Natural killer cell (primary cell): ENCODE data around the gene CA4. TPM values are rescaled to one million over a fixed set of nuclear protein-coding genes. Genes with fewer than 3 reads are reported as not detected.

Source experiments
- ATAC-seq, 3 donors: fragments of 150-1000 bp in 2 of 3; fragments of 200-7000 bp in 1 of 3; cut with Tn5 transposase; 1 replicate in 1 of 3; 2 replicates in 2 of 3; pipeline ENCODE4 v1.10.0; 2021; ENCODE audit warnings: mild to moderate bottlenecking in 2 of 3, moderate library complexity in 2 of 3
- DNase-seq, 2 donors: peaks; one replicate each; pipeline versions ENCODE4 v3.0.0 to v3.0.0-alpha.2; 2013 to 2021; ENCODE audit warnings: mixed read lengths in 1 of 2
- H3K27ac ChIP-seq: one replicate; pipeline ENCODE4 v1.5.1; 2013; ENCODE audit warnings: mild to moderate bottlenecking, low read length
- H3K27me3 ChIP-seq: one replicate; pipeline ENCODE4 v1.6.1; 2013; ENCODE audit warnings: low read length; ENCODE audit not compliant: control insufficient read depth, insufficient read depth
- H3K36me3 ChIP-seq: one replicate; pipeline ENCODE4 v1.6.1; 2013; ENCODE audit warnings: low read length; ENCODE audit not compliant: control insufficient read depth, insufficient read depth
- H3K4me1 ChIP-seq: one replicate; pipeline ENCODE4 v1.6.1; 2013; ENCODE audit warnings: low read length; ENCODE audit not compliant: control insufficient read depth, insufficient read depth
- H3K4me3 ChIP-seq: one replicate; pipeline ENCODE4 v1.5.1; 2013; ENCODE audit warnings: low read length
- H3K9me3 ChIP-seq: one replicate; pipeline ENCODE4 v1.6.1; 2013; ENCODE audit warnings: low read length; ENCODE audit not compliant: control insufficient read depth, insufficient read depth
- H3K27ac Mint-ChIP-seq, 2 donors: one replicate each; pipeline ENCODE4 v1.8.0; 2022; ENCODE audit warnings: mild to moderate bottlenecking in 2 of 2, mixed read lengths in 2 of 2, moderate library complexity in 1 of 2
- H3K27me3 Mint-ChIP-seq, 2 donors: one replicate each; pipeline ENCODE4 v1.8.0; 2022; ENCODE audit warnings: low read depth in 2 of 2, mixed read lengths in 2 of 2
- H3K36me3 Mint-ChIP-seq: one replicate; pipeline ENCODE4 v1.8.0; 2022; ENCODE audit warnings: mixed read lengths
- H3K4me1 Mint-ChIP-seq, 2 donors: one replicate each; pipeline ENCODE4 v1.8.0; 2022; ENCODE audit warnings: mixed read lengths in 2 of 2
- H3K4me3 Mint-ChIP-seq: one replicate; pipeline ENCODE4 v1.8.0; 2022; ENCODE audit warnings: mild to moderate bottlenecking, moderate library complexity, mixed read lengths
- H3K9me3 Mint-ChIP-seq, 2 donors: one replicate each; pipeline ENCODE4 v1.8.0; 2022; ENCODE audit warnings: mixed read lengths in 2 of 2
- CTCF ChIP-seq: fragments of 200-600 bp; IDR thresholded peaks from one replicate; pipeline ENCODE4 v1.8.0; 2022; ENCODE audit warnings: antibody characterized with exemption
- WGBS: methylation state at CpG from one replicate; pipeline ENCODE4 v1.1.7; 2013; ENCODE audit warnings: missing lambda C conversion rate; ENCODE audit not compliant: insufficient coverage; 5-methylcytosine and 5-hydroxymethylcytosine counted together
- intact Hi-C: fragments of 100-400 bp; cut with micrococcal nuclease; formaldehyde crosslinking; loops from one replicate; pipeline ENCODE4 v1.14.2; 2022
- total RNA-seq, 4 donors: library from RNA; stranded (reverse); fragments of 120-200 nt in 1 of 4; gene quantifications; one replicate each; pipeline versions ENCODE4 v1.2.3 to v1.2.4, GENCODE V29; 2013 to 2022

The CA4 gene
- total RNA-seq, 3 donors from 2014 or later (not counting 1 experiment from before 2014, with no cell fraction given) = 1.3 TPM; not detected in 2

- Mint-ChIP-seq H3K36me3 (no peaks in the 10 kb centered on the region), H3K9me3 (no peaks in the 10 kb centered on the region), H3K4me1 (peaks cover 10 to 12% of the 10 kb centered on the region in 2 donors), H3K27me3 (peaks cover 63 to 77% of the 10 kb centered on the region in 2 donors), H3K4me3 (no peak overlapping the region), H3K27ac (no peak overlapping the region)
- H3K27ac ChIP-seq = no peak overlapping the region
- peak; percentile 54 for TF ChIP-seq CTCF
- ATAC-seq = peak; percentile 74 to 81 (median 76)
- H3K4me1 ChIP-seq = peaks cover 16% of the 10 kb centered on the region
- no peak overlapping the region for H3K4me3 ChIP-seq
- no peaks in the 10 kb centered on the region for H3K36me3 ChIP-seq
- H3K27me3 ChIP-seq = peaks cover 52% of the 10 kb centered on the region
- DNase-seq = peak; percentile 49 to 81
- H3K9me3 ChIP-seq = no peaks in the 10 kb centered on the region
- 9% methylated on average over 9 of the region's 10 CpGs for whole genome bisulfite sequencing
- intact Hi-C loops = loop anchor here (1.0 kb wide), 1 partner anchor 293 kb away; no protein-coding TSS in a partner anchor
Measured at GRCh38 chr17:60142872-60143499, 6.8 kb upstream of the CA4 start.

DNA sequence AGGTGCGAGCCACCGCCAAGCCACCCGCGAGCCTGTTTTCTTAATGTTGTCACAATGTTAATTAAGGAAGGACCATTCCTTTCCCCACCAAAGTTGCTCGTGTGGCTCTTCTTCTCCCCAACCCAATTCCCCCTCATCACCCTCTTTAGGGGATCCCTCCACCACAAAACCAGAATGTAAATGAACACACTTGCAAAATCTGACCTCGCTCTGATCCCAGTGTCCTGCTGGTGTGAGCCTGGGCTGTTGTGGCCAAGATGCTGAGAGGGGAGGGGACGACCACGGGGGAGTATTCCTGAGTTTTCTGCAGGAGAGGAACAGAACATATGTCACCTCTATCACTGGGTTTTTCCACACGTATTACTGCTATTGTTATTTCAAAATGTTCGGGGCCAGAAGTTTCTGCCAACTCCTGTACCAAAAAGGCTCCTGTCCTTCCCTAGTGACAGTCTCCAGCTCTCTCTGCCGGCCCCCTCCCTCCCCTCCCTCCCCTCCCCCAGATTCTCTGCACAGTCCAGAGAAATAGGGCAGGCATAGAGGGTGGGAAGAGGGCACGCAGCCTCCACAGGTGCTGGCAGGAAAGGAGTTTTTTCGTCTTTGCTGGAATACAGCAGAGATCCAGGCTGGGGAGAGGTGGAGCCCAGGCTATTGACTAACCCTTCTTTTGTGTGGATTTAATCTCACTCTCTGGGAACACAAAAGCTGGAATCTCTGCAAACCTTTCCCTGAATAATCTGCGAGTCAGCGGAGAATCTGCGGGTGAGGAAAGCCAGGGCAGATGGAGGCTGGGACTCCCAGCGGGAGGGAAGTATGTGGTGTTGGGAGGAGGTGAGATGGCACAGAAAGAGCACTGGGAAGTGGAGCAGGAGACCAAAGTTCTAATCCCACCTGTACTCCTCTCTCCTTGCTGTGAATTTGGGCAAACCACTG lies 4.5 kb upstream of the CA4 start:
- Histone ChIP-seq H3K36me3 (no peaks in the 10 kb centered on the region), H3K27ac (no peak overlapping the region)
- H3K9me3 Mint-ChIP-seq = no peaks in the 10 kb centered on the region

GRCh38 chr17:60146206-60146605 lies 3.6 kb upstream of the CA4 start:
- no peak overlapping the region for H3K27ac ChIP-seq
- H3K4me3 Mint-ChIP-seq = no peak overlapping the region

More for the DNA sequence above, 4.5 kb upstream of the CA4 start:
- Histone ChIP-seq H3K4me1 (peaks cover 8% of the 10 kb centered on the region), H3K4me3 (no peak overlapping the region), H3K27me3 (peaks cover 31% of the 10 kb centered on the region), H3K9me3 (no peaks in the 10 kb centered on the region)
- Mint-ChIP-seq H3K4me1 (peaks cover 10 to 13% of the 10 kb centered on the region in 2 donors), H3K36me3 (no peaks in the 10 kb centered on the region), H3K27ac (no peak overlapping the region), H3K4me3 (no peak overlapping the region), H3K27me3 (peaks cover 69 to 83% of the 10 kb centered on the region in 2 donors)
- ATAC-seq = no peak
- intact Hi-C loops = no loop called here
- 59% methylated on average over 17 of the region's 17 CpGs for WGBS
- DNase-seq = no peak
- TF ChIP-seq CTCF = no peak

More at GRCh38 chr17:60146206-60146605, 3.6 kb upstream of the CA4 start:
- peaks cover 25% of the 10 kb centered on the region for H3K27me3 ChIP-seq
- 70% methylated on average over 2 of the region's 2 CpGs for WGBS
- H3K9me3 ChIP-seq = no peaks in the 10 kb centered on the region
- H3K36me3 Mint-ChIP-seq = no peaks in the 10 kb centered on the region
- no peaks in the 10 kb centered on the region for H3K9me3 Mint-ChIP-seq
- no peaks in the 10 kb centered on the region for H3K36me3 ChIP-seq
- H3K27ac Mint-ChIP-seq = no peak overlapping the region
- peaks cover 69 to 78% of the 10 kb centered on the region in 2 donors for H3K27me3 Mint-ChIP-seq
- ATAC-seq = no peak
- no peak overlapping the region for H3K4me3 ChIP-seq
- H3K4me1 ChIP-seq = peaks cover 17% of the 10 kb centered on the region
- no peak for TF ChIP-seq CTCF
- peaks cover 14 to 19% of the 10 kb centered on the region in 2 donors for H3K4me1 Mint-ChIP-seq
- no peak for DNase-seq
- intact Hi-C loops = no loop called here
